Stimulated activated effector memory CD8-positive, alpha-beta T cell treated with anti-CD3 and anti-CD28 coated beads, Interleukin-12 subunit alpha, Interleukin-12 subunit beta, amount 100 ng/mL, for 72 hours (primary cell): ENCODE measurements around the gene MYH14.

Experiments
- ATAC-seq: fragments of 150-1000 bp; cut with Tn5 transposase; 2 replicates; pipeline ENCODE4 v1.10.0; 2021
- DNase-seq, 2 donors: peaks; one replicate each; pipeline ENCODE4 v3.0.0; 2021 to 2022; ENCODE audit warnings: low spot score in 2 of 2
- H3K27ac Mint-ChIP-seq: one replicate; pipeline ENCODE4 v1.8.0; 2022; ENCODE audit warnings: mild to moderate bottlenecking, mixed read lengths
- H3K36me3 Mint-ChIP-seq: one replicate; pipeline ENCODE4 v1.8.0; 2022; ENCODE audit warnings: mild to moderate bottlenecking, mixed read lengths
- H3K4me1 Mint-ChIP-seq: one replicate; pipeline ENCODE4 v1.8.0; 2022; ENCODE audit warnings: mixed read lengths
- H3K4me3 Mint-ChIP-seq: one replicate; pipeline ENCODE4 v1.8.0; 2022; ENCODE audit warnings: mild to moderate bottlenecking, mixed read lengths
- H3K9me3 Mint-ChIP-seq: one replicate; pipeline ENCODE4 v1.8.0; 2022; ENCODE audit warnings: mixed read lengths

MYH14 gene

DNA sequence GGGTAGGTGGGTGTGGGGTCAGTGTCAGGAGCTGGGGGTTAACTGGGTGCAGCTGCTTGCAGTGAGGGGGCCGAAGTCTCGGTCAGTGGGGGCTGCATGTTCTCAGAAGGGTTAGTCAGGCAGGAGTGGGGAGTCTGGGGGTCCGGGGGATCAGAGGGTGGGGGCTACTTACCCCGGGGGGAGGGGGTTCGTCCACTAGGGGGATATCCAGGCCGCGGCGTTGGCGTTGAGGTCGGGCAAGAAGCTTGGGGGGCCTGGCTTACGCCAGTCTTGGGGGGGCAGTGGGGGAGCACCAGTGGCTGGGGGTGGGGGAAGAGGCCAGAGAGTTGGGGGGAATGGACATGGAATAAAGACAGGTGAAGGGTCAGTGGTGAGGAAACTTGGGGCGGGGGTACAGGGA lies 116.6 kb downstream of the MYH14 start:
- Mint-ChIP-seq H3K36me3 (peaks cover 12% of the 10 kb centered on the region), H3K9me3 (no peaks in the 10 kb centered on the region), H3K27ac (no peak overlapping the region), H3K4me1 (peaks cover 20% of the 10 kb centered on the region), H3K4me3 (no peak overlapping the region)
- DNase-seq (no peak), ATAC-seq (no peak)

DNA sequence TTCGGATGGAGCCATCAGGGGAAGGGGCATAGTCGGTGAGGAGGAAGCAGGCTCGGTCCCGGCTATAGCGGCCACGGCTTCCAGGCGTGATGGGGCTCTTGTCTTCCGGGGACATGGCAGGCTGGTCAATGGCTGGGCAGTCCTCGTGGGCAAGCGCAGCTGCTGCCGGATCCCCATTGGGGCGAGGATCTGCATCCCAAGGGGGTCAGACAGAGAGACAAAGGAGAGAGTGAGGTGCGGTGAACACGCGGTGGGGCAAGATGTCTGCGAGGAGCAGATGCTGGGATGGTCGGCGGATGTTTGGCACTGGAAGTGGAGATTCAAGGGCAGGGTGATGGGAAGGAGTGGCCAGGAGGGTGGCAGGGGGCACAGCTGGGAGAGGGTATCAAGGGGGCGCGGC lies 117.2 kb downstream of the MYH14 start:
- Mint-ChIP-seq H3K9me3 (no peaks in the 10 kb centered on the region), H3K4me1 (peaks cover 20% of the 10 kb centered on the region), H3K36me3 (peaks cover 12% of the 10 kb centered on the region), H3K27ac (no peak overlapping the region), H3K4me3 (no peak overlapping the region)
- DNase-seq (no peak), ATAC-seq (no peak)

DNA sequence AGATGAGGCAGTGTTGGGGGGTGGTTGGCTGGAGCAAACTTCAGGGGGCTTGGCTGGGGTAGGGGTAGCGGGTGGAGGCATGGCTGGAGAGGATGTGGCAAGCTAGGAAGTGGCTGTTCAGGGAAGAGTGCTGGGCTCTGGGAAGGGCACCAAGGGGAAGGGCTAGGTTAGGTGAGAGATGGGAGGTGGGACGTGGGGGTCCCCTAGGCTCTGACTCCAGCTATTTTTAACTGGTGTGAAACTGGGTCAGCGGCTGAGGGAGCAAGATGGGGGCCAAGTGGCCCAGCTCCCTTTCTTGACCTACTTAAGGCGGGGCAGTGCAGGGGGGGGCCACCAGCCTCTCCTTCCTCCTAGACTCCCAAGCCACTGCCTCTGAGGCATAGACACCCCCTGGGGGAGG lies 118.4 kb downstream of the MYH14 start:
- Mint-ChIP-seq H3K4me1 (peaks cover 23% of the 10 kb centered on the region), H3K4me3 (no peak overlapping the region), H3K9me3 (no peaks in the 10 kb centered on the region), H3K27ac (no peak overlapping the region), H3K36me3 (peaks cover 20% of the 10 kb centered on the region)
- ATAC-seq: no peak
- DNase-seq: no peak

DNA sequence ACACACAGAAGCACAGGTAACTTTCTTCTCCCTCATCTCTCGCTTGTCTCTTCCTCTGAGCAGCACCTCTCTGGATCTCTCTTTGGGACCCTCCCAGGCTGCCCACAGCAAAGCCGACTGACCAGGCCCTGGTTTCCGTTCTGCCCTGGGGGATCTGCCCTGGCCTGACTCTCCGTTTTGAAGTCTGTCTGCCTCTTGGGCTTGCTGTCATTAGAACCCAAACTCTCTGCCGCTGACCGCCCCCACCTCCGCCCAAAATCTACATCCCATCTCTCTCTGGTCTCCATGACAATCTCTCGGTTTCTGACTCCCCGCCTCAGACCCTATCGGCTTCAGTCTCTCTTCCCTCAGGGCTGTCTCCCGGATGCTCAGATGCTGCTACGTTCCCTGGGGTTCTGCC lies 118.8 kb downstream of the MYH14 start:
- Mint-ChIP-seq H3K9me3 (no peaks in the 10 kb centered on the region), H3K27ac (no peak overlapping the region), H3K36me3 (peaks cover 24% of the 10 kb centered on the region), H3K4me3 (no peak overlapping the region), H3K4me1 (peaks cover 27% of the 10 kb centered on the region)
- ATAC-seq: no peak
- DNase-seq: no peak

DNA sequence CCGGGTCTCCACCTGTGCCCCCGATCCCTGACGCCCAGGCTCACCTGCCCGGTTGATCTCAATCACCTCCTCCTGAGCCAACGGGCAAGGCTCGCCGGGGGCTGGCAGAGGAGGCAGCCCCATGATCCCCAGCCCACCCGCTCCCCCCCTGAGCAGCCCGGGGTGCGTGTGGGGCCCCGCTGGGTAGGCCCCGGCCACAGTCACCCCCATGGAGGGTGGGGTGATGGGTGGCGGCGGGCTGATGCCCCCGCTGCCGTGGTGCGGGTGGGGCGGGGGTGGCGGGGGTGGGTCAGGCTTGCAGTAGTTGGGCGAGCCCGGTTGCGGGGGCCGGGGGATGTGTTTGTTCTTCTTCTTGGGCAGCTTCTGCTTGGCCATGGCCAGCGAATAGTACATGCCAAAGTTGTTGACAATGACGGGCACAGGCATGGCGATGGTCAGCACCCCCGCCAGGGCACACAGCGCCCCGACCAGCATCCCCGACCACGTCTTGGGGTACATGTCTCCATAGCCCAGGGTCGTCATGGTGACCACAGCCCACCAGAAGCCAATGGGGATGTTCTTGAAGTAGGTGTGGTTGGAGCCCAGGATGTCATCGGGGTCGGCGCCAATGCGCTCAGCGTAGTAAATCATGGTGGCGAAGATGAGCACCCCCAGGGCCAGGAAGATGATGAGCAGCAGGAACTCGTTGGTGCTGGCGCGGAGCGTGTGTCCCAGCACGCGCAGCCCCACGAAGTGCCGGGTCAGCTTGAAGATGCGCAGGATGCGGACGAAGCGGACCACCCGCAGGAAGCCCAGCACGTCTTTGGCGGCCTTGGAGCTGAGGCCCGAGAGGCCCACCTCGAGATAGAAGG lies 119.7 kb downstream of the MYH14 start:
- H3K27ac Mint-ChIP-seq: no peak overlapping the region
- ATAC-seq: no peak
- no peaks in the 10 kb centered on the region for H3K9me3 Mint-ChIP-seq
- no peak overlapping the region for H3K4me3 Mint-ChIP-seq
- no peak for DNase-seq
- H3K4me1 Mint-ChIP-seq: peaks cover 34% of the 10 kb centered on the region
- H3K36me3 Mint-ChIP-seq: peaks cover 32% of the 10 kb centered on the region

DNA sequence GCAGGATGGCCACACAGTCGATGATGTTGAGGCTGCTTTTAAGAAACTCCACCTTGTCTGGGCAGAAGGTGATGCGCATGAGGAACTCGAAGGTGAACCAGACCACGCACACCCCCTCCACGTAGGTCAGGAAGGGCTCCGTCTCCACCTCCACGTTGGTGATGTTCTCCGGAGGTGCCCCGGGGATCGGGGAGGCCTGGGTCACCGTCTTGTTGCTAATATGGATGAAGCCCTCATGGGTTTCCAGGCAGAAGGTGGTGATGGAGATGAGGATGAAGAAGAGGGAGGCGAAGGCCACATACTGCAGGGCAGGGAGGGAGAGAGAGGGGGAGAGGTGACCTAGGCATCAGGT lies 120.3 kb downstream of the MYH14 start:
- Mint-ChIP-seq H3K27ac (no peak overlapping the region), H3K36me3 (peaks cover 32% of the 10 kb centered on the region), H3K4me1 (peaks cover 34% of the 10 kb centered on the region)

DNA sequence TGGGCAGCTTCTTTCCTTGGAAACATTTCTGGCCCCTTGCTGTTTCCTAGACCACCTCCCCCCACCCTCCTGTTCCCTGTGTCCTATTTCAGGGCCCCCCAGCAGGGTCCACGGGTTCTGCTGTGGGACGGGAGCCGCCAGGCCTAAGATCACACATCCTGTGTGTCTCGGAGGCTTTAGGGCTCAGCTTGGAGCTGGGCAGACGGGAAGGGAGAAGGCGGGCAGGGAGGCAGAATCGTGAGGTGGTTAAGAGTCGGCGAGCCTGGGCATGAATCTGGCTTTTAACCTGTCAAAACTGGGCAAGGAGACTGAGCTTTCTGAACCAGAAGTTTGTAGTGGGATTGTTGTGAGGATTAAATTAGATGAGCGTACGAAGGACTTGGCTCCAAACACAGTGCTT lies 120.9 kb downstream of the MYH14 start:
- no peak for DNase-seq
- no peak for ATAC-seq
- Mint-ChIP-seq H3K27ac (no peak overlapping the region), H3K9me3 (peaks cover under 1% of the 10 kb centered on the region), H3K4me3 (no peak overlapping the region), H3K4me1 (peaks cover 37% of the 10 kb centered on the region), H3K36me3 (peaks cover 32% of the 10 kb centered on the region)

More for the DNA sequence above, 120.3 kb downstream of the MYH14 start:
- no peak for ATAC-seq
- no peak for DNase-seq
- Mint-ChIP-seq H3K4me3 (no peak overlapping the region), H3K9me3 (no peaks in the 10 kb centered on the region)

DNA sequence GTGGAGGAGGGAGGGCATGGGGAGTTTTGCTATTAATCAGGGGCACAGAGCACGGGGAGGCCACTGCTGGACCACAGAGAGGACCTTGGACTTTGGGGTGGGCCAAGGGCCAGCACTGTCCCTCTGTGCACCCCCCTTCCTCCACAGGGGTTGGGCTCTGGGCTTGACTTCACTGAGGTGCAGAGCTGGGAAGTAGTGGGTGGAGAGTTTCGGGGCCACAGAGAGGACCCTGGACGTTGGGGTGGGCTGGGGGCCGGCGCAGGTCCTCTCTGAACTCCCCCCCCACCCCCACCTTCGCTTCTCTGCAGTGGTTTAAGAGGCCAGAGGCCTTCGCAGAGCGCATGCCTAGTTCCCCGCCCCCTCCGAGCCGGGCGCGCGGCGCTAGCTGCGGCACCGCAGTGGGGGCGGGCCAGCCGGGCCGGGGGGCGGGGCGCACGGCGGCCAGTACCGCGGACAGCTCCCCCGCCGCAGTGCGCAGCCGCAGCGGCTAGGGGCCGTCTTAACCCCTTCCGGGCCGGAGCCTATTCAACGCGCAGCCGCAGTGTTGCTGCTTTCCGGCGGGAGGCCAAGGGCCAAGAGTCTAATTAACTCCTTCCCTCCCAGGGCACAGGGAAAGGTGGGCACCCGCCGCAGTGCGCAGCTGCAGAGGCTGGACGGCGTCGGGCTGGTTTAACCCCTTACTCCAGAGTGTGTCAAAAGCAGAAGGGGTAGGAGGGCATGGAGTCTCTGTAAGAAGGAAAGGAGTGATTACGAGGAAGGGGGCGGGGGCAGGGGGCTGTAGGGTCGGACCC lies 122.1 kb downstream of the MYH14 start:
- no peak overlapping the region for H3K27ac Mint-ChIP-seq
- H3K9me3 Mint-ChIP-seq: peaks cover 5% of the 10 kb centered on the region
- peak; percentile 39 for ATAC-seq
- DNase-seq: peak; percentile 78 to 90
- H3K36me3 Mint-ChIP-seq: peaks cover 42% of the 10 kb centered on the region
- peaks cover 49% of the 10 kb centered on the region for H3K4me1 Mint-ChIP-seq
- peak overlapping the region; percentile 50 for H3K4me3 Mint-ChIP-seq

DNA sequence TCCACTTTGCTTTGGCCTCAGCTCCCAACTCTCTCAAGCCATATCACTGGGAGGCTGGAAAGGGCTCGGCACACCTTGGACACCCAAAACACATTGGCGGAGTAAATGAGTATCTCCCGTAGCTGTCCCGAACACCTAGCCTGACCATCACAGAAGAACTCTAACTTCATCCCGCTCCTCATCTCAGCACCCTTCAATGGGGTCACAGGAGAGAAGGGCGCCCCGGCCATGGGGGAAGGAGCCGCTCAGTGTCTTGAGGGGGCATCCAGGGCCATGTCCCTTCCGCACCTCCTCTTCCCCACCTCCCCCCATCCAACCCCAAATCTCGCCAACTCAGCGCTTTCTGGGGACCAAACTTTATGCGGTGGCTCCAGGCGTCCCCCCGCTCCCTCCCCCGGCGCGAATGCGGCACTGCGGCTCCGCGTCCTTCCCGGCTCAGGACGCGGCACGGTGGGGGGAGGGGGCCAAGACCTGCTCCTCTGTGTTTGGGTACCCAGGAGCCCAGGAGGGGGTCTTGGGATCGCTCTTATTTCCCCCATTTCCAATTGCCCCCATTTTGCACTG lies 122.8 kb downstream of the MYH14 start:
- H3K36me3 Mint-ChIP-seq: peaks cover 42% of the 10 kb centered on the region
- H3K4me3 Mint-ChIP-seq: peak overlapping the region; percentile 67
- DNase-seq (no peak), ATAC-seq (no peak)
- H3K27ac Mint-ChIP-seq: no peak overlapping the region
- H3K4me1 Mint-ChIP-seq: peaks cover 56% of the 10 kb centered on the region
- peaks cover 5% of the 10 kb centered on the region for H3K9me3 Mint-ChIP-seq

DNA sequence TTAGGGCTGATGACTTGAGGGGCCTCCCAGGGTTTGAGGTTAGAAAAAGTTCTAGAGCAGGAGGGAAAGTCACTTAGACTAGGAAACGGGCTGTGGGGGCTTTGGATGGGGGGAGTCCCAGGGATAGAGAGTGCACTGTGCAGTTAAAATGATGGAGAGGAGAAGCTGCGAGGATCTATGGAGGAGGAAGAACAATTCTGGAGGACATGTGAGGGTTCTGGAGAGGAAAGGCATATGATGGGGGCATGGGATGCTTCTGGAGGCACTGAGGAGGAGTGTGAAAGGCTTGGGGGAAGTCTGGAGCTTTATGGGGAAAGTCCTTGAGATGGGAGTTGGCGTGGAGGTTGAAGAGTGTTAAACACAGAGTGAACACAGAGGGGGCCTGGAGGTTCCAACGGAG lies 123.6 kb downstream of the MYH14 start:
- Mint-ChIP-seq H3K27ac (peak overlapping the region; percentile 76), H3K36me3 (peaks cover 45% of the 10 kb centered on the region), H3K4me1 (peaks cover 64% of the 10 kb centered on the region), H3K4me3 (peak overlapping the region; percentile 67), H3K9me3 (peaks cover 5% of the 10 kb centered on the region)
- DNase-seq (no peak), ATAC-seq (no peak)

DNA sequence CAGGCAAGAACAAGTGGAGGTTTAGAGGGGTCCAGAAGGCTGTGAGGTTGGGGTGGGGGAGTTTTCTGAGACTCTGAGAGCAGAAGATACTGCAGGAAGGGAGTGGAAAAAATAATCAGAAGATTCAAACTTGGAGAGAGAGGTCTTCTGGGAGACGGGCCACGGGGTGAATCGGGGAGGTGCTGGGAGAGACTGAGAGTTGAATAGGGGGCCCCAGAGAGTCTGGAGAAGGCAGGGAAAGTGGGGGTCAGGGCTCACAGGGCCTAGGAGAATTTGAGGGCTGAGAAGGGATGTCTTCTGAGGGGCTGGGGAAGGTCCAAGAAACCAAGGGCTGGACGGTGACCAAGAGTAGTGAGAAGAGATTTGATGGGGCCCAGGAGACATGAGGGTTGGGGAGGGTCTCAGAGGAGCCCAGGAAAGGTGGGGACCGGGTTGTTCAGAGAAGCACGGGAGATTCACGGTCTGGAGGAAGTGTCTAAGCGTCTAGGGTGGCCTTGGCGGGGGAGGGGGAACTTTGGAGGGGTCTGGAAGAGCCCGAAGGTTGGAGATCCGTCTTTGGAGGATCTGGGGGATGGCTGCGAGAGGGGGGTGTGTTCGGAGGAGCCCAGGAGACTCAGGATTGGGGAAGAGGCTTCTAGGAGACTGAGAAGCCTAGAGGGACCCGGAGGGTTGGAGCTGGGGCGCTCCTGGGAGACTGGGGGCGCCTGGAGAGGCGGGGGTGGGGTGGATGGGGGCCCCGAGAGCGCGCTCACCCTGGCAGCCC lies 124.2 kb downstream of the MYH14 start:
- ATAC-seq: no peak
- peaks cover 70% of the 10 kb centered on the region for H3K4me1 Mint-ChIP-seq

DNA sequence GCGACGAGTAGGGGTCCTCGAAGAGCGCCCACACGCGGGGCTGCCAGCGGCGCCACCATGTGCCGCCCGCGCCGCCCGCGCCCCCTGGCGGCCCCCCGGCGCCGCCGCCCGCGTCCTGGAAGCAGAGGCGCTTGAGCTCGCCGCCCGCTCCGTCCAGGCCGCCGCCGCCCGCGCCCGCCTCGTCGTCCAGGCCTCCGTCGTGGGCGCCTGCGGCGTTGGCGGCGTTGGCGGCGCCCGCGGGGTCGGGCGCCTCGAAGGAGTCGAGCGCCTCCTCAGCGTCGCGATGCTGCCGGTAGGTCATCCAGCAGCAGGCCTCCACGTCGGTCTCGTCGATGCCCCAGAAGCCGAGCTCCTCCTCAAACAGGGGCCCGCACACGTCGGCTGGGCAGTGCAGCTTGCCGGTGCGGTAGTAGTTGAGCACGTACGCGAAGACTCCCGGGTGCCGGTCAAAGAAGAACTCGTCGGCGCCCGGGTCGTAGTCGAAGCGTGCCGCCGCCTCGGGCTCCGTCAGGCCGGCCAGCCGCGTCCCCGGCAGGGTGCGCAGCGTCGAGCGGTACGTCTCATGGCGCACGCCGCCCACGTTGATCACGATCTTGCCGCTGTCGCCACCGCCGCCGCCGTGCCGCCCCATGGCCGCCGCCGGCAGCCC lies 124.9 kb downstream of the MYH14 start:
- no peak for ATAC-seq
- Mint-ChIP-seq H3K4me3 (peak overlapping the region; percentile 83), H3K9me3 (peaks cover 5% of the 10 kb centered on the region), H3K27ac (peak overlapping the region; percentile 76), H3K36me3 (peaks cover 52% of the 10 kb centered on the region), H3K4me1 (peaks cover 77% of the 10 kb centered on the region)
- DNase-seq: no peak

More for the DNA sequence above, 124.2 kb downstream of the MYH14 start:
- DNase-seq: no peak
- H3K36me3 Mint-ChIP-seq: peaks cover 45% of the 10 kb centered on the region
- peak overlapping the region; percentile 76 for H3K27ac Mint-ChIP-seq
- peak overlapping the region; percentile 67 for H3K4me3 Mint-ChIP-seq
- H3K9me3 Mint-ChIP-seq: peaks cover 5% of the 10 kb centered on the region

DNA sequence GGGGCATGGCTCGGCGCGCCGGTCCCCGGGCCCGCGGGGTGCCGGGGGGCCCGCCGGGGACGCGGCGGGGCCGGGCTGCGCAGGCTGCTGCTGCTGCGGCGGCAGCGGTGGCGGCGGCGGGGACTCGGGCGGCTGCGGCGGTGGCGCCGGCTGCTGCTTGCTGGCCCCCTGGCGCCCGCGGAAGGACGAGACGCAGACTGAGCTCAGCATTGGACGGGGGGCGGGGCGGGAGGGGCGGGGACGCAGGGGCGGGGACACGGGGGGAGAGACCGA lies 125.4 kb downstream of the MYH14 start:
- Mint-ChIP-seq H3K4me3 (peak overlapping the region; percentile 83), H3K9me3 (peaks cover 5% of the 10 kb centered on the region), H3K27ac (no peak overlapping the region), H3K36me3 (peaks cover 57% of the 10 kb centered on the region), H3K4me1 (peaks cover 82% of the 10 kb centered on the region)
- peak; percentile 35 for ATAC-seq
- no peak for DNase-seq

DNA sequence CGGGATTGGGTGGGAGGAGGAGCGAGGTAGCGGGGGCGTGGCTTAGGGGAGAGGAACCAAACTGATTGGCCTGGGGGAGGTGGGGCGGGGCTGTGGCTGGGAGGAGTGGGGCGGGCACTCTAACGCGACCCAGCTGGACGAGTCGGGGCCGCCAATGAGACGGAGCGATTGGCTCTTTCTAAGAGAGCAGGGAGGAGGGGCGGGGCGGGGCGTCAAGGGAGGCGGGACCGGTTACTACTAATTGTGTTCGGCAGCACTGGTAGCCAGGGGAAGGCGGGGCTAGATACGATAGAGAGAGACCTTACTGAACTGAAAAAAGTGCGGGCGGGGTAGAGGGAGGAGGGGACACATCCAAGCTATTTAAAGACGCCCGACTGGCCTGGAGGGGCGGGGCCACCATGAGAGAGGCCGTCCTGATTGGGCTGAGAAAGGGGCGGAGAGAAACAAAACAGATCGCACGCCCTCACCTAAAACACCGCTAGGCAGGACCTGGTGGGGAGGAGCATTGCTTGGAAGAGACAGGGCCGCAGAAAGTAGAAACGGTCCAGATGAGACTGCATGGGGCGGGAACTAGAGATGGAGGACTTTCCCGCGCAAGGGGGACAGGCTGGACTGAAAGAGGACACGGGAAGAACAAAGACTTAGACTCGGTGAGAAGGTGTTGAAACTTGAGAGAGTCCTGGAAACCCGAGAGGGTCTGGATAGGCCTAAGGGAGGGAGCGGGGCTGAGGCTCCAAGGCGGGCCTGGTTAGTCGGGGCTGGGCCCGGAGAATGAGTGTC lies 125.9 kb downstream of the MYH14 start, which contains the start of gene KCNC3:
Gene KCNC3, minus strand, starts transcription at position 232 of the 780 bp plus-strand sequence. CDS start 295 bp downstream, outside the sequence.
- H3K4me1 Mint-ChIP-seq: peaks cover 86% of the 10 kb centered on the region
- peak; percentile 62 to 94 for DNase-seq
- H3K9me3 Mint-ChIP-seq: peaks cover 5% of the 10 kb centered on the region
- peak within 1 kb of the TSS; percentile 55 for H3K27ac Mint-ChIP-seq
- peak; percentile 69 for ATAC-seq
- H3K36me3 Mint-ChIP-seq: peaks cover 60% of the 10 kb centered on the region
- H3K4me3 Mint-ChIP-seq: peak within 1 kb of the TSS; percentile 83
